ENCODE measurements around the gene SLC38A2.
"Not testable (repeated sequence)": the region's sequence is repeated elsewhere in the genome, so short reads cannot be mapped to it uniquely, and the experiment has no call there.

Gene SLC38A2

DNA sequence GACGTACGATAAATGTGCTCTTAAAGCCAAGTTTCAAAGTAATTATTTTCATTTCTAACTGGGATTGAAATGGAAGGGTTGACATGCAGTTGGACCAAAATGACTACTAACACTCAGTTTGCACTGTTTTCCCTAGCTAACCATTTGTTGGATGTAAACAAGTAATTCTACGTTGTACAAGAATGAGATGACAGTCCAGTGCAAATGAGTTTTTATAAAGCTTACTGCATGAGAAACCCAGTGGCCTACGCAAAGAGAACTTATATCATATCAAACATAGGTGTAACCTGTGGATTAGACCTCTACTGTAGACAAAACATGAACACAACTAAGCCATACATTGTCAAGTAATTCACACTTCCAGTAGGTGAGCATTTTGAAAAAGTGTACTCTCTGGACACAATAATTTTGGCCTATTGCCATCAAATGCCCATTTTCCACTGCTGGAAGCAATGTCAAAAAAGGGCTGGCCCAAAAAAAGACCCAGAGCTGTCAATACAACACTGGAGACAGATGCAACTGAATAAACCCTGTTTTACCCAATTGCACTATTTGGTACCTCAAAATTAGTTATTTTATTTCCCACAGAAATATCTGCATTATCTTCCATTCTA, 12.8 kb downstream of the SLC38A2 start:
- no peak for DNase-seq

DNA sequence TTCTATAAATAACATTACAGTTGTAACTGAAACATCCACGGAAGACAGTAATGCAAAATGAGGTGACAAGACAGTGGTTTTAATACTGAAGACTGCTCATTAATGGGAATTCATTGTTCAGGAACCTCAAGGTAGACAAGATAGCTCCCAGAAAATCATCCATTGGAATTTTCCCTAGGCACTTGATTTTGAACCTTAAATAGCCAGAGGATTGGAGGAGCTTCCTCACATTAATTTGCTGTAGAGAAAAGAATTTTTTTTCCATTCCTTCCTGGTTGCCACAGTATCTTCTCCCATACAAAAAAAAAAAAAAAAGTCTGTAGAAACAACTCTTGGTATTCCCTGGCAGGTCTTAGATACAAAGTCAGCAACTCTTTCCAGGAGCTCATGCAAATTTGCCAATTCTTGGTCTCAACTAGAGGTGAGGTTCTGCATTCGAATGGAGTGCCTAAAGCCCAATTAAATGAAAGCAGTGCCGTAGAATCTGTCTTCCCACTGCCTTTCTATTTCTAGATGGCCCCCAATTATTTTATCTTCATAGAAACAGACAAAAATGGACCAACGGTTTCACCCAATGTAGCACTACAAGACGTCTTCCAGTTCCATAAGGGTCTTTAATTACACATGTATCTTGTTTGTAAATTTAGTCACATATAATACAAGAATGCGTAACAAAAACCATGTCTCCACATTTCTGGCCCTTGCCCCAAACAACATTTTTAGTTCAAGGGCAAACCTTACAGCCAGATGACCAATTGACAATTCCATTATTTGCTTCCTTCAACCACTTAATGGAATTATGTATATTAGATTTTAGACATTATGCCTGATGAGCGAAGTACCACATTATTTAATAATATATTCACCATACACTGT, 13.5 kb downstream of the SLC38A2 start:
- DNase-seq, result no peak

DNA sequence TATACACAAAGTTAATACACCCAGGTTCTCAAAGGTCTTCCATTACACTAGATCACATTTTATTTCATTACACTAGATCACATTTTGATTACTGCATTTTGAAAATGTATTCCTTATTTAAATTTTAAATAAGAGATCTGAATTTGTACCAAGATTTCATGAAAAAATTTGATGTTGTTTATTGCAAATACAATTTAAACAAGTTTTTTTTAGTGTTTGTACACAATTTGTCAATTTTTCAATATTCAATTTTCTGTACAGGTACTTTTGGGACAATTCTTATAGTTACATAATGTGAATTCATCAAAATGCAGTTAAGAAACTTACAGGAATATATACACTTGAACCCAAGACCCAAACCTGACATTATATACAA, 14.3 kb downstream of the SLC38A2 start:
- DNase-seq, result no peak

DNA sequence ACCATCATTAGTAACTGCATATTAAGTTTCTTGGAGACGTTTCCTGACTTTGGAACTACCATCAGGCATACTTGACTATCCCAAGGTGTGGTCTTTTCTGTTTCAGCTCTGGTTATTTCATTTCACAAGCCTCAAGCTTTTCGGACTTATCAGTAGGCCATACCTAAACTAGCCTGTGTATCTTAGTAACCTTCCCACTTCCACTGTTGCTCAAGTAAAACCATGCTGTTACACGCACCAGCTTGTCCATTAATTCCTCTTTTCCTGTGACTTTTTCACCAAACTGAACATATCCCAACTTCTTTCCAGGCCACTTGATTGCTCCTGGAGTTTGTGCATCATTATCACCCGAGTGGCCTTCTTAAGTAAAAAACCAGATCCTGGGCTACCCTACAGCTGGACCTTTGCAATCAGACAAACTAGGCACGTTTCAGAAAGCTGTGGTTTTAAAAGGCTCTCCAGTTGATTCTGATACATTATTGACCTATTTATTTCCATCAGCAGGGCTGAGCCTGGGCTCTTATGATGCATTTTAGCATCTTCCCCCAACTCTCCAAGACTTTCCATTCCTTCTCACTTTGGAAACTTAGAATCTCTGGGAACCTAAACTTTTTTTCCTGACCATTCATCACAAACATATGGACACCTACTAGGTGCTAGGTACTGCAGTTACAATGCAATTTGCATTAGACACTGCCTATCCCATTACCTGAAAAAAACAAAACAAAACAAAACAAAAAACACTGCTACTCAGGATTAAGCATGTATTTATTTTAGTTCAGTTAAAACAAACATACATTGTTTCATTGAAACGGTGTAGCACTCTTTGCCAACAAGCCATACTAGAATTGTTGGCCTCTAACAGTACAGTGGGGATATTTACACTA, 14.9 kb downstream of the SLC38A2 start:
- no peak for DNase-seq

DNA sequence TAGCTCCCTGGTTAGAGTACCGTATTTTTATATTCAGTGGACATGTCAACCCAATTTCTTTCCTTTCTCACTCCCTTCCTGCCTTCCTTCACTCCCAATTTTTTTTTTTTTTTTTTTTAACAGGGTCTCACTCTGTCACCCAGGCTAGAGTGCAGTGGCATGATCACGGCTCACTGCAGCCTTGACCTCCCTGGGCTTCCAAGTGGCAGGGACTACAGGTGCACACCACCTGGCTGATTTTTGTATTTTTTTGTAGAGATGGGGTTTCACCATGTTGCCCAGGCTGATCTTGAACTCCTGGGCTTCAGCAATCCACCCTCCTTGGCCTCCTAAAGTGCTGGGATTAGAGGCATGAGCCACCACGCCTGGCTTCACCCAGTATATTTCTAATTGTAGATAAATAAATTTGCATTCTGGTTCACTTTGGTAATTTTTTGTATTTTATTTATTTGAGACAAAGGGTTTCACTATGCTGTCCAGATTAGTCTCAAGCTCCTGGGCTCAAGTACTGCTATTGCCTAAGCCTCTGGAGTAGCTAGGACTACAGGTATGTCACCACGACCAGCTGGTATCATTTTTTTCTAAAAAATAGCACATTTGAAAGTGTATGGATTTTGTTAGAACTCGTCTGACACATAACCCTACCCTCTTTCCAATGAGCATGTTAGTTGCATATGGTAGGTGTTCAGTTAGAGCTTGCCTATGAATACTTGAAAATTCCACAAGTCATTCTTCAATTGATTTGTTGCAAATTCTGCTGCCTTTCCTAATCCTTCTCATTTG, 15.7 kb downstream of the SLC38A2 start:
- DNase-seq, result no peak

DNA sequence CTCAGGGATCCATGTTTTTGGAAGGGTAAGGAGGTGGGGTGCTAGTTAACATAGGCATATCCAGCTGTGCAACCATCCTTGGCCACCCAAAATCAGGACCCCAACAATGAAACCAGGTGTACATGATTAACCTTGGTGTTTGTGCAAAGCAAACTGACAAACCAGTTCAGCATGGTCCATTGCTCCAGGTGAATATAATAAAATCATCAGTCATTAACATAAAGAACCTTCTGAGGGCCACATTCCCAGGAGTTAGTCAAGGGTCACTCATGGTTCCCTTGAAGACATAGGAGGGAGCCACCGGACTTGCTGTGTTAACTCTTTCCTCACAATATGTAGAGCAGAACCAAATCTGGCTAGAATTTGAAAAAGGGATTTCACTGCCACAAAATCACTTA, 17.8 kb downstream of the SLC38A2 start:
- DNase-seq, result no peak

- DNase-seq, result no peak
Measured at GRCh38 chr12:46354111-46354801, 18.3 kb downstream of the SLC38A2 start.

- no peak for DNase-seq
Measured at GRCh38 chr12:46351886-46352650, 20.5 kb downstream of the SLC38A2 start.

DNA sequence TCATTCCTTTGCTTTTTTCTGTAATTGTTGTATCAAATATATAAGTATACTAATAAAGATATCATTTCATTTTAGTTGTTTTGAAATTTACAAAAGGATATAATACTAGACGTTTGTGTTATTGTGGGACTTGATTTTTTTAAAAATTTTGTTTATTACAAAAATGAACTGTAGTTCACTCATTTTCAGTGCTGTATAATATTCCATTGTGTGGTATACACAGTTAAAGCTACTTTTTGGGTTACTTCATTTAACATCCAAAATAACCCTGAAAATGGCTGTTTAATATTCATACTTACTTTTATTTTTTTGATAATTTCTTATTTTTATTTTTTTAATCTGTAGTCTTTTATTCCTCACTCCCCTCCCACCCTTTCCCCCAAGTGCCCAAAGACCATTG, 21.4 kb downstream of the SLC38A2 start:
- no peak for DNase-seq

- no peak for DNase-seq
Measured at GRCh38 chr12:46349253-46349652, 23.3 kb downstream of the SLC38A2 start.

- no peak for DNase-seq
Measured at GRCh38 chr12:46343118-46343852, 29.3 kb downstream of the SLC38A2 start.

- no peak for DNase-seq
Measured at GRCh38 chr12:46342562-46343033, 30.0 kb downstream of the SLC38A2 start.

DNA sequence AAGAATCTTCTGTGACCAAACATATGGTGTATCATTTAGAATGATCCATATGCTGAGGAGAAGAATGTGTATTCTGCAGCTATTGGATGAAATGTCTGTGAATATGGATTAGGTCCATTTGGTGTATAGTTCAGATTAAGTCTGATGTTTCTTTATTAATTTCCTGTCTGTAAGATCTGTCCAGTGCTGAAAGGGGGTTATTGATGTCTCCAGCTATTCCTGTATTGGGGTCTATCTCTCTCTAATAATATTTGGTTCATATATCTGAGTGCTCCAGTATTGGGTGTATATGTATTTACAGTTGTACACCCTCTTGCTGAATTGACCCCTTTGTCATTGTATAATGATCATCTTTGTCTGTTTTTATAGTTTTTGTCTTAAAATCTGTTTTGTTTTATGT, 33.5 kb downstream of the SLC38A2 start:
- no peak for DNase-seq

GRCh38 chr12:46332260-46332659, 40.3 kb downstream of the SLC38A2 start:
- DNase-seq, result no peak

- not testable (repeated sequence) for DNase-seq
Measured at GRCh38 chr12:46325075-46325474, 47.5 kb downstream of the SLC38A2 start.

- DNase-seq, result no peak
Measured at GRCh38 chr12:46320731-46321130, 51.8 kb downstream of the SLC38A2 start.

- no peak for DNase-seq
Measured at GRCh38 chr12:46318037-46318436, 54.5 kb downstream of the SLC38A2 start.
